Activated naive CD8-positive, alpha-beta T cell treated with anti-CD3 and anti-CD28 coated beads, Interleukin-2, amount 50 U/mL, for 24 hours (primary cell): ENCODE measurements around the gene ZNF791.
A peak's percentile ranks its signal among the peaks of the same experiment; 100 is the strongest.
"Not testable (repeated sequence)": the region's sequence is repeated elsewhere in the genome, so short reads cannot be mapped to it uniquely, and the experiment has no call there.

Experiments used
- ATAC-seq: fragments of 150-1000 bp; cut with Tn5 transposase; one replicate; pipeline ENCODE4 v1.10.0; 2021
- DNase-seq: peaks from one replicate; pipeline ENCODE4 v3.0.0; 2021
- H3K27ac Mint-ChIP-seq: one replicate; pipeline ENCODE4 v1.8.0; 2021; ENCODE audit warnings: mild to moderate bottlenecking, mixed read lengths
- H3K27me3 Mint-ChIP-seq: one replicate; pipeline ENCODE4 v1.8.0; 2021; ENCODE audit warnings: mixed read lengths
- H3K36me3 Mint-ChIP-seq: one replicate; pipeline ENCODE4 v1.8.0; 2021; ENCODE audit warnings: low read depth, mixed read lengths
- H3K4me1 Mint-ChIP-seq: one replicate; pipeline ENCODE4 v1.8.0; 2021; ENCODE audit warnings: mixed read lengths
- H3K4me3 Mint-ChIP-seq: one replicate; pipeline ENCODE4 v1.8.0; 2021; ENCODE audit warnings: mild to moderate bottlenecking, moderate library complexity, mixed read lengths
- H3K9me3 Mint-ChIP-seq: one replicate; pipeline ENCODE4 v1.8.0; 2021; ENCODE audit warnings: mixed read lengths

The ZNF791 gene

GRCh38 chr19:12611361-12611699, 610 bp downstream of the ZNF791 start:
- peak overlapping the region; percentile 99 for H3K4me3 Mint-ChIP-seq
- DNase-seq (no peak), ATAC-seq (no peak)
- no peaks in the 10 kb centered on the region for H3K9me3 Mint-ChIP-seq
- H3K4me1 Mint-ChIP-seq, result peaks cover 64% of the 10 kb centered on the region
- peaks cover 24% of the 10 kb centered on the region for H3K36me3 Mint-ChIP-seq
- H3K27me3 Mint-ChIP-seq, result no peaks in the 10 kb centered on the region
- H3K27ac Mint-ChIP-seq, result peak overlapping the region; percentile 97

GRCh38 chr19:12617646-12618045, 6.9 kb downstream of the ZNF791 start:
- H3K27ac Mint-ChIP-seq, result no peak overlapping the region
- no peak for DNase-seq
- H3K9me3 Mint-ChIP-seq, result no peaks in the 10 kb centered on the region
- H3K36me3 Mint-ChIP-seq, result peaks cover 35% of the 10 kb centered on the region
- H3K27me3 Mint-ChIP-seq, result no peaks in the 10 kb centered on the region
- ATAC-seq, result no peak
- H3K4me1 Mint-ChIP-seq, result peaks cover 58% of the 10 kb centered on the region
- no peak overlapping the region for H3K4me3 Mint-ChIP-seq

- not testable (repeated sequence) for H3K27ac Mint-ChIP-seq, DNase-seq, H3K9me3 Mint-ChIP-seq, H3K4me3 Mint-ChIP-seq, ATAC-seq, H3K27me3 Mint-ChIP-seq
- Mint-ChIP-seq H3K4me1 (peaks cover 28% of the 10 kb centered on the region), H3K36me3 (peaks cover 27% of the 10 kb centered on the region)
Measured at GRCh38 chr19:12621253-12622024, 10.7 kb downstream of the ZNF791 start.

GRCh38 chr19:12623361-12624031, 12.8 kb downstream of the ZNF791 start:
- H3K4me3 Mint-ChIP-seq, result no peak overlapping the region
- no peaks in the 10 kb centered on the region for H3K27me3 Mint-ChIP-seq
- H3K36me3 Mint-ChIP-seq, result peaks cover 41% of the 10 kb centered on the region
- no peak overlapping the region for H3K27ac Mint-ChIP-seq
- ATAC-seq (no peak), DNase-seq (no peak)
- peaks cover 12% of the 10 kb centered on the region for H3K9me3 Mint-ChIP-seq
- H3K4me1 Mint-ChIP-seq, result peaks cover 15% of the 10 kb centered on the region

GRCh38 chr19:12626958-12627357, 16.2 kb downstream of the ZNF791 start:
- H3K27me3 Mint-ChIP-seq, result no peaks in the 10 kb centered on the region
- H3K27ac Mint-ChIP-seq, result no peak overlapping the region
- DNase-seq, result no peak
- no peak overlapping the region for H3K4me3 Mint-ChIP-seq
- peaks cover 9% of the 10 kb centered on the region for H3K4me1 Mint-ChIP-seq
- H3K36me3 Mint-ChIP-seq, result peaks cover 59% of the 10 kb centered on the region
- H3K9me3 Mint-ChIP-seq, result peaks cover 22% of the 10 kb centered on the region
- no peak for ATAC-seq

- DNase-seq, result no peak
- no peaks in the 10 kb centered on the region for H3K27me3 Mint-ChIP-seq
- H3K4me3 Mint-ChIP-seq, result no peak overlapping the region
- H3K9me3 Mint-ChIP-seq, result peaks cover 22% of the 10 kb centered on the region
- ATAC-seq, result no peak
- no peak overlapping the region for H3K27ac Mint-ChIP-seq
- H3K4me1 Mint-ChIP-seq, result peaks cover 7% of the 10 kb centered on the region
- peaks cover 63% of the 10 kb centered on the region for H3K36me3 Mint-ChIP-seq
Measured at GRCh38 chr19:12628040-12629022, 17.6 kb downstream of the ZNF791 start.

GRCh38 chr19:12629215-12629614, 18.5 kb downstream of the ZNF791 start:
- H3K9me3 Mint-ChIP-seq, result peaks cover 22% of the 10 kb centered on the region
- peaks cover 62% of the 10 kb centered on the region for H3K36me3 Mint-ChIP-seq
- ATAC-seq (no peak), DNase-seq (no peak)
- peaks cover 7% of the 10 kb centered on the region for H3K4me1 Mint-ChIP-seq
- no peak overlapping the region for H3K4me3 Mint-ChIP-seq
- no peak overlapping the region for H3K27ac Mint-ChIP-seq
- no peaks in the 10 kb centered on the region for H3K27me3 Mint-ChIP-seq

- no peak overlapping the region for H3K27ac Mint-ChIP-seq
- H3K4me3 Mint-ChIP-seq, result no peak overlapping the region
- no peaks in the 10 kb centered on the region for H3K9me3 Mint-ChIP-seq
- H3K4me1 Mint-ChIP-seq, result peaks cover 27% of the 10 kb centered on the region
- no peaks in the 10 kb centered on the region for H3K27me3 Mint-ChIP-seq
- ATAC-seq (no peak), DNase-seq (no peak)
- peaks cover 14% of the 10 kb centered on the region for H3K36me3 Mint-ChIP-seq
Measured at GRCh38 chr19:12636631-12637030, 25.9 kb downstream of the ZNF791 start.

GRCh38 chr19:12638611-12639182, 28.0 kb downstream of the ZNF791 start:
- H3K36me3 Mint-ChIP-seq, result peaks cover 8% of the 10 kb centered on the region
- DNase-seq (no peak), ATAC-seq (no peak)
- H3K27me3 Mint-ChIP-seq, result no peaks in the 10 kb centered on the region
- no peaks in the 10 kb centered on the region for H3K9me3 Mint-ChIP-seq
- peaks cover 27% of the 10 kb centered on the region for H3K4me1 Mint-ChIP-seq
- no peak overlapping the region for H3K27ac Mint-ChIP-seq
- no peak overlapping the region for H3K4me3 Mint-ChIP-seq

GRCh38 chr19:12639901-12640613, 29.3 kb downstream of the ZNF791 start:
- peak overlapping the region; percentile 88 for H3K27ac Mint-ChIP-seq
- H3K36me3 Mint-ChIP-seq, result peaks cover 8% of the 10 kb centered on the region
- DNase-seq, result peak; percentile 92
- H3K4me1 Mint-ChIP-seq, result peaks cover 24% of the 10 kb centered on the region
- H3K27me3 Mint-ChIP-seq, result no peaks in the 10 kb centered on the region
- peak overlapping the region; percentile 80 for H3K4me3 Mint-ChIP-seq
- ATAC-seq, result peak; percentile 96
- no peaks in the 10 kb centered on the region for H3K9me3 Mint-ChIP-seq

- Mint-ChIP-seq H3K4me3 (no peak overlapping the region), H3K27me3 (no peaks in the 10 kb centered on the region), H3K4me1 (peaks cover 19% of the 10 kb centered on the region), H3K36me3 (peaks cover 8% of the 10 kb centered on the region), H3K9me3 (no peaks in the 10 kb centered on the region), H3K27ac (no peak overlapping the region)
- ATAC-seq, result no peak
- no peak for DNase-seq
Measured at GRCh38 chr19:12641456-12641855, 30.7 kb downstream of the ZNF791 start.

- Mint-ChIP-seq H3K9me3 (no peaks in the 10 kb centered on the region), H3K27ac (no peak overlapping the region), H3K4me1 (peaks cover 12% of the 10 kb centered on the region), H3K27me3 (no peaks in the 10 kb centered on the region), H3K36me3 (peaks cover 5% of the 10 kb centered on the region), H3K4me3 (no peak overlapping the region)
- no peak for DNase-seq
- no peak for ATAC-seq
Measured at GRCh38 chr19:12642506-12642905, 31.8 kb downstream of the ZNF791 start.

GRCh38 chr19:12643716-12644115, 33.0 kb downstream of the ZNF791 start:
- peaks cover 12% of the 10 kb centered on the region for H3K4me1 Mint-ChIP-seq
- not testable (repeated sequence) for H3K36me3 Mint-ChIP-seq, H3K4me3 Mint-ChIP-seq, ATAC-seq, DNase-seq, H3K27ac Mint-ChIP-seq, H3K27me3 Mint-ChIP-seq, H3K9me3 Mint-ChIP-seq

GRCh38 chr19:12646551-12646950, 35.8 kb downstream of the ZNF791 start:
- Mint-ChIP-seq H3K4me1 (no peaks in the 10 kb centered on the region), H3K36me3 (peaks cover 12% of the 10 kb centered on the region)

More at GRCh38 chr19:12646551-12646950, 35.8 kb downstream of the ZNF791 start:
- Mint-ChIP-seq H3K9me3 (no peaks in the 10 kb centered on the region), H3K4me3 (no peak overlapping the region), H3K27ac (no peak overlapping the region), H3K27me3 (no peaks in the 10 kb centered on the region)
- DNase-seq (no peak), ATAC-seq (no peak)
